MM.1S (cell line): Measurements from ENCODE around the gene ALDH1A3.

Experiments
- CTCF ChIP-seq: fragments of 300-600 bp; sonication (generic); IDR thresholded peaks from 2 replicates; pipeline ENCODE4 v1.5.1; 2016; ENCODE audit warnings: antibody characterized with exemption, low read length, mixed read lengths
- EZH2phosphoT487 ChIP-seq: fragments of 300-600 bp; sonication (generic); IDR thresholded peaks from 2 replicates; pipeline ENCODE4 v1.6.1; 2018; ENCODE audit warnings: antibody characterized with exemption, low read length

GRCh38 chr15:100901296-100901695 lies 21.7 kb downstream of the ALDH1A3 start:
- TF ChIP-seq CTCF (no peak), EZH2phosphoT487 (no peak)
